MCF 10A (cell line): ENCODE measurements around the gene ECSIT. TPM values are rescaled to one million over a fixed set of nuclear protein-coding genes. Genes with fewer than 3 reads are reported as not detected.

Experiments
- Bru-seq: library from RNA; stranded (reverse); fragments of 400-500 nt; gene quantifications from one replicate; lab custom pipeline; 2021; lab: Mats Ljungman, UMichigan
- BruChase-seq, 2 experiments: library from RNA; stranded (reverse); fragments of 400-500 nt; gene quantifications; one replicate each; lab custom pipeline; 2021; lab: Mats Ljungman, UMichigan
- BruUV-seq: library from RNA; stranded (reverse); fragments of 400-500 nt; replicated peaks from 2 replicates; lab custom pipeline; 2021; lab: Mats Ljungman, UMichigan
- CTCF ChIA-PET: fragments of 300-600 bp; sonication (Branson Sonifier 250); formaldehyde crosslinking; extraction: SDS; loops from one replicate; lab custom pipeline; 2021; ENCODE audit warnings: antibody characterized with exemption, inconsistent platforms; lab: Yijun Ruan, JAX
- POLR2A ChIA-PET: fragments of 300-600, 350-650 bp; sonication (Branson Sonifier 250); formaldehyde crosslinking; extraction: SDS; loops from one replicate; lab custom pipeline; 2020; ENCODE audit warnings: antibody characterized with exemption, inconsistent platforms; lab: Yijun Ruan, JAX
- DNase-seq: peaks from one replicate; pipeline ENCODE4 v3.0.0-alpha.2; 2018; ENCODE audit not compliant: unreplicated experiment
- H3K27ac Mint-ChIP-seq: one replicate; pipeline ENCODE4 v1.8.0; 2022; ENCODE audit warnings: mild to moderate bottlenecking, low read depth, mixed read lengths; ENCODE audit not compliant: unreplicated experiment
- H3K27me3 Mint-ChIP-seq: one replicate; pipeline ENCODE4 v1.8.0; 2022; ENCODE audit warnings: mixed read lengths; ENCODE audit not compliant: insufficient read depth, unreplicated experiment
- H3K36me3 Mint-ChIP-seq: one replicate; pipeline ENCODE4 v1.8.0; 2022; ENCODE audit warnings: mild to moderate bottlenecking, moderate library complexity, mixed read lengths; ENCODE audit not compliant: insufficient read depth, unreplicated experiment
- H3K4me1 Mint-ChIP-seq: one replicate; pipeline ENCODE4 v1.8.0; 2022; ENCODE audit warnings: mixed read lengths; ENCODE audit not compliant: insufficient read depth, unreplicated experiment
- H3K4me3 Mint-ChIP-seq: one replicate; pipeline ENCODE4 v1.8.0; 2022; ENCODE audit warnings: mild to moderate bottlenecking, moderate library complexity, mixed read lengths; ENCODE audit not compliant: unreplicated experiment
- H3K9me3 Mint-ChIP-seq: one replicate; pipeline ENCODE4 v1.8.0; 2022; ENCODE audit warnings: mixed read lengths; ENCODE audit not compliant: unreplicated experiment
- CTCF ChIP-seq: fragments of 200-600 bp; IDR thresholded peaks from one replicate; pipeline ENCODE4 v1.8.0; 2022; ENCODE audit warnings: antibody characterized with exemption, mild to moderate bottlenecking; ENCODE audit not compliant: unreplicated experiment
- intact Hi-C: fragments of 100-400 bp; cut with micrococcal nuclease; formaldehyde crosslinking; loops from 2 replicates; pipeline ENCODE4 v1.14.1; 2022
- long read RNA-seq: library from polyadenylated mRNA; stranded (forward); transcript quantifications from one replicate; pipeline ENCODE4 v2.0.0, GENCODE V29; 2022
- total RNA-seq: library from RNA; stranded (reverse); gene quantifications from 2 replicates; pipeline ENCODE4 v1.2.3, GENCODE V29; 2022

Gene ECSIT
- 19.2 and 26.8 TPM in 2 replicates for total RNA-seq
- percentile 51 among the genes with signal in this experiment for Bru-seq, nascent RNA
- percentile 53 among the genes with signal in this experiment for BruChase-seq, experiment 1, labeled RNA remaining after a 6-hour chase
- BruChase-seq, experiment 2, labeled RNA remaining after a 2-hour chase: percentile 47 among the genes with signal in this experiment
- long read RNA-seq, transcript ECSIT-202 (8 exons, 1,700 nt): major isoform, 50 of 58 reads
- long read RNA-seq, partial matches to known transcripts: 0 of 58 reads
- long read RNA-seq, other reads (novel, unspliced or antisense): 6 of 58 reads

- POLR2A ChIA-PET: interaction anchor here (0.6 to 1.8 kb wide), 19 partner anchors 9 to 1083 kb away, joined by 3 to 15 read pairs (median 3); partner anchors contain the start of genes ELOF1, ODAD3, PRKCSH and SWSAP1
- intact Hi-C loops: loop anchor here (1.0 kb wide), 1 partner anchor 23 kb away; the partner anchor contains the start of gene ZNF653
- H3K4me1 Mint-ChIP-seq: peaks cover 8% of the 10 kb centered on the region
- no peak for TF ChIP-seq CTCF
- H3K27ac Mint-ChIP-seq: peak within 1 kb of the TSS; percentile 90
- peak within 1 kb of the TSS; percentile 93 for H3K4me3 Mint-ChIP-seq
- no peaks in the 10 kb centered on the region for H3K27me3 Mint-ChIP-seq
- H3K9me3 Mint-ChIP-seq: no peaks in the 10 kb centered on the region
- DNase-seq: peak; percentile 100
- H3K36me3 Mint-ChIP-seq: peaks cover 6% of the 10 kb centered on the region
- BruUV-seq: TSS peak; percentile 76
- CTCF ChIA-PET: interaction anchor here (0.6 to 1.1 kb wide), 6 partner anchors 11 to 869 kb away, joined by 3 to 4 read pairs (median 3); no protein-coding TSS in a partner anchor
These were observed at the start of gene ECSIT for GRCh38 chr19:11528551-11529341. Gene ECSIT, minus strand, starts transcription at chr19:11529134. Its CDS starts 9,964 bp downstream, at chr19:11519170.

- Mint-ChIP-seq H3K9me3 (no peaks in the 10 kb centered on the region), H3K27ac (no peak within 1 kb of the TSS), H3K36me3 (no peaks in the 10 kb centered on the region), H3K27me3 (no peaks in the 10 kb centered on the region), H3K4me1 (peaks cover 6% of the 10 kb centered on the region), H3K4me3 (no peak within 1 kb of the TSS)
- intact Hi-C loops: no loop called here
- BruUV-seq: no TSS peak
- DNase-seq: no peak
- TF ChIP-seq CTCF: no peak
- ChIA-PET CTCF (interaction anchor here (0.9 to 1.2 kb wide), 3 partner anchors 11 to 19 kb away, joined by 3 read pairs; no protein-coding TSS in a partner anchor), POLR2A (interaction anchor here (1.3 kb wide), 1 partner anchor 19 kb away, joined by 6 read pairs; the partner anchor contains the start of gene ELOF1)
These were observed 48.7 kb upstream of the ECSIT start, which contains the start of gene ACP5 for GRCh38 chr19:11577451-11578257. Gene ACP5, minus strand, starts transcription at chr19:11577645. Its CDS starts 328 bp downstream, at chr19:11577317.

- H3K27me3 Mint-ChIP-seq: no peaks in the 10 kb centered on the region
- no peaks in the 10 kb centered on the region for H3K9me3 Mint-ChIP-seq
- CTCF ChIA-PET: interaction anchor here (0.6 to 1.5 kb wide), 4 partner anchors 12 to 447 kb away, joined by 3 to 6 read pairs (median 3); partner anchors contain the start of gene ECSIT
- H3K36me3 Mint-ChIP-seq: no peaks in the 10 kb centered on the region
- TF ChIP-seq CTCF: no peak
- no peak overlapping the region for H3K4me3 Mint-ChIP-seq
- no peak overlapping the region for H3K27ac Mint-ChIP-seq
- no TSS peak for BruUV-seq
- POLR2A ChIA-PET: no interaction called here
- H3K4me1 Mint-ChIP-seq: peaks cover 4% of the 10 kb centered on the region
- intact Hi-C loops: no loop called here
- no peak for DNase-seq
These were observed 47.3 kb upstream of the ECSIT start for GRCh38 chr19:11576227-11576626.
